ENCODE results near the gene TRPM3. TPM values are rescaled to one million over a fixed set of nuclear protein-coding genes. Genes with fewer than 3 reads are reported as not detected.

TRPM3 gene
- total RNA-seq, 1 donor from 2014 or later: 0.25 TPM

DNA sequence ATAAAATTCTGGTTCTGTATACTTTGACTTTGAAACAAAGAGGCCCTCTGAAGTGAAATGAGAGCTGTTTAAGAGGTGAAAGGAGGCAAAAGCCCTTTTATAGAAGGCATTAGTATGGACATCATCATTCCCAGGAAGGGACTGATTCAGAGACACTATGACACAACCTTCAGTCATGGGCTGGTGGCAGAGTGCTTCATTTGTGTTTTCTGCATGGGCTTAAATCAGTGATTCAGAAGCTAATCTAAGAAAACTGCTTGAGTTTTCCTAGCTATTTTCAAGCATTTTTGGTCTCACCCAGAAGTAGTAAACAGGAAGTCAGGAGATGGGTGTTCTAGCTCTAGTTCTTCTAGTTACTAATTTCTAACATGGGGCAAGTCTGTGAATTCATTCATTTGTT lies 288.9 kb downstream of the TRPM3 start:
- H3K4me3 ChIP-seq: no peak overlapping the region
- H3K4me1 ChIP-seq: no peaks in the 10 kb centered on the region
- H3K9me3 ChIP-seq: no peaks in the 10 kb centered on the region
- no peak overlapping the region for H3K27ac ChIP-seq
- TF ChIP-seq, protein P1, sequence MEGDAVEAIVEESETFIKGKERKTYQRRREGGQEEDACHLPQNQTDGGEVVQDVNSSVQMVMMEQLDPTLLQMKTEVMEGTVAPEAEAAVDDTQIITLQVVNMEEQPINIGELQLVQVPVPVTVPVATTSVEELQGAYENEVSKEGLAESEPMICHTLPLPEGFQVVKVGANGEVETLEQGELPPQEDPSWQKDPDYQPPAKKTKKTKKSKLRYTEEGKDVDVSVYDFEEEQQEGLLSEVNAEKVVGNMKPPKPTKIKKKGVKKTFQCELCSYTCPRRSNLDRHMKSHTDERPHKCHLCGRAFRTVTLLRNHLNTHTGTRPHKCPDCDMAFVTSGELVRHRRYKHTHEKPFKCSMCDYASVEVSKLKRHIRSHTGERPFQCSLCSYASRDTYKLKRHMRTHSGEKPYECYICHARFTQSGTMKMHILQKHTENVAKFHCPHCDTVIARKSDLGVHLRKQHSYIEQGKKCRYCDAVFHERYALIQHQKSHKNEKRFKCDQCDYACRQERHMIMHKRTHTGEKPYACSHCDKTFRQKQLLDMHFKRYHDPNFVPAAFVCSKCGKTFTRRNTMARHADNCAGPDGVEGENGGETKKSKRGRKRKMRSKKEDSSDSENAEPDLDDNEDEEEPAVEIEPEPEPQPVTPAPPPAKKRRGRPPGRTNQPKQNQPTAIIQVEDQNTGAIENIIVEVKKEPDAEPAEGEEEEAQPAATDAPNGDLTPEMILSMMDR (IDR thresholded peaks at IDR 0.05): no peak
- TF ChIP-seq POLR2AphosphoS5 (IDR thresholded peaks at IDR 0.05; ENCODE audit: insufficient read depth in 1 of 2, low read depth in 1 of 2) (no peak), POLR2A (IDR thresholded peaks at IDR 0.05) (no peak)
- no peak for DNase-seq (ENCODE audit: extremely low spot score in 2 of 2)
- H3K36me3 ChIP-seq: no peaks in the 10 kb centered on the region
- intact Hi-C loops (cut with DNase I): no loop called here
- no peaks in the 10 kb centered on the region for H3K27me3 ChIP-seq

GRCh38 chr9:70830618-70831017 lies 290.8 kb downstream of the TRPM3 start:
- H3K27me3 ChIP-seq: no peaks in the 10 kb centered on the region

DNA sequence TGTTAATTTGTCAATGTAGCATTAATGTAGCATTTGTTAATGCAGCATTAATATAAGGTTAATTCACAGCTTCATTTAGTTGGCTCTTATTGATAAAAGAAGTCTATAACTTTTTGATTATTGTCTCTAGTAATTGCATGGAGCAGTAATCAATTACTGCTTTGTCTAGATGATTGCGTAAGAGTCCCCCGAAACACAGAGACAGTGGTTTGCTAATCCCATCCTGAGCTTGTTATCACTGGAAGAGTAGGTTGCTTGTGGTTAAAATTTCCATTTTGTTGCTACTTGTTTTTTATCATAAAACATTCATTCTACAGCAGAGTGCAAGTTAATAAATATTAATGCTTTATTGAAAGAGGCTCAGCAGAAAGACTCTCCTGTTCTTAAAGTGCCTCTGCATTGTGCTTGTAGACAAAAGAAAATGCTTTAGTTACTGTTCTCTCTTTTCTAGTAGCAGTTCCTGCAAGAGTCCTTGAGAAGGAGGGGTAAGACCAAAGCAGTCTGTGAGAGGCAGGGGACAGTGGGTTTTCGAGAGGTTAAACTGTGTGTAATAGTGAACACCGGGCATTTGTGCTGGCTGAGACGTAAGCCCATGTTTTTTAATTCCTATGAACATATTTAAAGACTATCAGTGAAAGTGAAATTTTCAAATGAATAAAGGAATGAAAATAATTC lies 291.7 kb downstream of the TRPM3 start:
- DNase-seq (ENCODE audit: extremely low spot score in 2 of 2): no peak
- intact Hi-C loops (cut with DNase I): no loop called here
- TF ChIP-seq, protein P1 (IDR thresholded peaks at IDR 0.05): no peak
- TF ChIP-seq POLR2A (IDR thresholded peaks at IDR 0.05): no peak
- no peak for TF ChIP-seq POLR2AphosphoS5 (IDR thresholded peaks at IDR 0.05; ENCODE audit: insufficient read depth in 1 of 2, low read depth in 1 of 2)
- H3K4me3 ChIP-seq: no peak overlapping the region
- H3K27ac ChIP-seq: no peak overlapping the region
- H3K27me3 ChIP-seq: no peaks in the 10 kb centered on the region
- H3K4me1 ChIP-seq: no peaks in the 10 kb centered on the region
- no peaks in the 10 kb centered on the region for H3K36me3 ChIP-seq
- no peaks in the 10 kb centered on the region for H3K9me3 ChIP-seq

More at GRCh38 chr9:70830618-70831017, 290.8 kb downstream of the TRPM3 start:
- no peak for TF ChIP-seq POLR2AphosphoS5 (IDR thresholded peaks at IDR 0.05; ENCODE audit: insufficient read depth in 1 of 2, low read depth in 1 of 2)
- TF ChIP-seq, protein P1 (IDR thresholded peaks at IDR 0.05): no peak
- TF ChIP-seq POLR2A (IDR thresholded peaks at IDR 0.05): no peak
- Histone ChIP-seq H3K4me1 (no peaks in the 10 kb centered on the region), H3K27ac (no peak overlapping the region), H3K4me3 (no peak overlapping the region), H3K36me3 (no peaks in the 10 kb centered on the region), H3K9me3 (no peaks in the 10 kb centered on the region)
- intact Hi-C loops (cut with DNase I): no loop called here
- DNase-seq (ENCODE audit: extremely low spot score in 2 of 2): no peak

DNA sequence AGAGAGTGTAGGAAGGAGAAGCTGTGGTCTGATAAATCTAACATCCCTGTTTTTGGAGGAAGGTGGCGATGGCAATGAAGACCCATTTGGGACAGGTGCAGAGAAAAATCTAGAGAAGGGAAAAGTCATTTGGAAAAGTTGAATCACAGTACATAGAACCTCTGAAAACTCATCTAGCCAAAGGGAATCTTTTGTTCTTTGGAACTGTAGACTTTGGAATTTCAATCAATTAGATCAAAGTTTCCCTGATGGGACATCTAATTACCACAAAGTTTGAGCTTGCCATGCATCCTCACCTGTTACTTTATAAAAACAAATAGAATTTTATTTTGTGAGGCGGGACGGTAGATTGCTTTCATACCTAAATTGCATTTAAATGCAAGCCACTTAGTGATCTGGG lies 294.9 kb downstream of the TRPM3 start:
- no peak overlapping the region for H3K4me3 ChIP-seq
- TF ChIP-seq, protein P1 (IDR thresholded peaks at IDR 0.05): no peak
- TF ChIP-seq POLR2AphosphoS5 (IDR thresholded peaks at IDR 0.05; ENCODE audit: insufficient read depth in 1 of 2, low read depth in 1 of 2) (no peak), POLR2A (IDR thresholded peaks at IDR 0.05) (no peak)

GRCh38 chr9:70823284-70823683 lies 298.1 kb downstream of the TRPM3 start:
- Histone ChIP-seq H3K9me3 (no peaks in the 10 kb centered on the region), H3K27ac (no peak overlapping the region), H3K36me3 (no peaks in the 10 kb centered on the region), H3K27me3 (no peaks in the 10 kb centered on the region), H3K4me1 (no peaks in the 10 kb centered on the region), H3K4me3 (no peak overlapping the region)
- intact Hi-C loops (cut with DNase I): no loop called here
- DNase-seq (ENCODE audit: extremely low spot score in 2 of 2): no peak
- TF ChIP-seq, protein P1 (IDR thresholded peaks at IDR 0.05): no peak
- no peak for TF ChIP-seq POLR2A (IDR thresholded peaks at IDR 0.05)
- no peak for TF ChIP-seq POLR2AphosphoS5 (IDR thresholded peaks at IDR 0.05; ENCODE audit: insufficient read depth in 1 of 2, low read depth in 1 of 2)

More for the DNA sequence above, 294.9 kb downstream of the TRPM3 start:
- no peaks in the 10 kb centered on the region for H3K4me1 ChIP-seq
- H3K27me3 ChIP-seq: no peaks in the 10 kb centered on the region
- no peaks in the 10 kb centered on the region for H3K36me3 ChIP-seq
- DNase-seq (ENCODE audit: extremely low spot score in 2 of 2): no peak
- H3K27ac ChIP-seq: no peak overlapping the region
- H3K9me3 ChIP-seq: no peaks in the 10 kb centered on the region
- intact Hi-C loops (cut with DNase I): no loop called here

All from vagina (tissue), 2 donors.